ENCODE measurements around the gene LDHD. TPM values are rescaled to one million over a fixed set of nuclear protein-coding genes. Genes with fewer than 3 reads are reported as not detected.

LDHD gene
- total RNA-seq, 4 donors from 2014 or later, result 5.1 to 12.8 (median 8.6) TPM

GRCh38 chr16:75127713-75128415, 11.3 kb upstream of the LDHD start:
- Histone ChIP-seq H3K4me1 (no peaks in the 10 kb centered on the region), H3K27ac (no peak overlapping the region), H3K4me3 (no peak overlapping the region), H3K36me3 (no peaks in the 10 kb centered on the region), H3K9me3 (peaks cover 0 to 9% (median 0%) of the 10 kb centered on the region in 3 donors), H3K27me3 (no peaks in the 10 kb centered on the region)
- 61 to 69% methylated on average over 4 of the region's 4 CpGs for WGBS, 2 donors (ENCODE audit: low coverage in 1 of 2)
- TF ChIP-seq POLR2A (IDR thresholded peaks at IDR 0.05) (no peak), CTCF (IDR thresholded peaks at IDR 0.05) (no peak), POLR2AphosphoS5 (IDR thresholded peaks at IDR 0.05) (no peak), EP300 (IDR thresholded peaks at IDR 0.05) (no peak)
- no peak for ATAC-seq

- WGBS, 2 donors (ENCODE audit: low coverage in 1 of 2), result 95 to 100% methylated on average over 1 of the region's 1 CpG
- Histone ChIP-seq H3K27ac (no peak overlapping the region), H3K27me3 (no peaks in the 10 kb centered on the region), H3K4me3 (no peak overlapping the region), H3K9me3 (peaks cover 0 to 23% (median 0%) of the 10 kb centered on the region in 3 donors), H3K36me3 (no peaks in the 10 kb centered on the region), H3K4me1 (no peaks in the 10 kb centered on the region)
- no peak for TF ChIP-seq CTCF (IDR thresholded peaks at IDR 0.05)
- TF ChIP-seq POLR2AphosphoS5 (IDR thresholded peaks at IDR 0.05), result no peak
- no peak for TF ChIP-seq EP300 (IDR thresholded peaks at IDR 0.05)
- no peak for TF ChIP-seq POLR2A (IDR thresholded peaks at IDR 0.05)
- no peak for ATAC-seq
Observed at GRCh38 chr16:75122609-75123008, 6.0 kb upstream of the LDHD start.

GRCh38 chr16:75121949-75122568, 5.5 kb upstream of the LDHD start:
- TF ChIP-seq POLR2A (IDR thresholded peaks at IDR 0.05) (no peak), EP300 (IDR thresholded peaks at IDR 0.05) (no peak), POLR2AphosphoS5 (IDR thresholded peaks at IDR 0.05) (no peak)
- H3K36me3 ChIP-seq, result no peaks in the 10 kb centered on the region

GRCh38 chr16:75120253-75120652, 3.7 kb upstream of the LDHD start:
- no peak for TF ChIP-seq POLR2AphosphoS5 (IDR thresholded peaks at IDR 0.05)
- no peak for TF ChIP-seq POLR2A (IDR thresholded peaks at IDR 0.05)
- no peak for TF ChIP-seq EP300 (IDR thresholded peaks at IDR 0.05)
- TF ChIP-seq CTCF (IDR thresholded peaks at IDR 0.05), result no peak
- 76 to 78% methylated on average over 2 to 4 of the region's 4 CpGs for WGBS, 2 donors (ENCODE audit: low coverage in 1 of 2)
- no peak overlapping the region for H3K4me3 ChIP-seq
- H3K9me3 ChIP-seq, result peaks cover 0 to 18% (median 0%) of the 10 kb centered on the region in 3 donors
- H3K27ac ChIP-seq, result no peak overlapping the region
- no peaks in the 10 kb centered on the region for H3K27me3 ChIP-seq
- no peaks in the 10 kb centered on the region for H3K36me3 ChIP-seq
- no peak for ATAC-seq
- H3K4me1 ChIP-seq, result peaks cover 0 to 21% (median 7%) of the 10 kb centered on the region in 3 donors

More at GRCh38 chr16:75121949-75122568, 5.5 kb upstream of the LDHD start:
- H3K27me3 ChIP-seq, result no peaks in the 10 kb centered on the region
- ATAC-seq, result no peak
- H3K4me3 ChIP-seq, result no peak overlapping the region
- H3K9me3 ChIP-seq, result peaks cover 0 to 18% (median 0%) of the 10 kb centered on the region in 3 donors
- no peak overlapping the region for H3K27ac ChIP-seq
- 88 to 96% methylated on average over 3 of the region's 6 CpGs for WGBS, 2 donors (ENCODE audit: low coverage in 1 of 2)
- H3K4me1 ChIP-seq, result peaks cover 0 to 3% (median 0%) of the 10 kb centered on the region in 3 donors

GRCh38 chr16:75118943-75119539, 2.5 kb upstream of the LDHD start:
- no peak overlapping the region for H3K27ac ChIP-seq
- H3K27me3 ChIP-seq, result no peaks in the 10 kb centered on the region
- H3K4me1 ChIP-seq, result peaks cover 0 to 25% (median 7%) of the 10 kb centered on the region in 3 donors
- H3K9me3 ChIP-seq, result peaks cover 0 to 18% (median 0%) of the 10 kb centered on the region in 3 donors
- WGBS, 2 donors (ENCODE audit: low coverage in 1 of 2), result 83 to 87% methylated on average over 6 of the region's 6 CpGs
- no peak for TF ChIP-seq CTCF (IDR thresholded peaks at IDR 0.05)
- no peak for TF ChIP-seq POLR2A (IDR thresholded peaks at IDR 0.05)
- no peak for TF ChIP-seq POLR2AphosphoS5 (IDR thresholded peaks at IDR 0.05)
- no peak for TF ChIP-seq EP300 (IDR thresholded peaks at IDR 0.05)
- peaks cover 0 to 3% of the 10 kb centered on the region in 2 donors for H3K36me3 ChIP-seq
- ATAC-seq, result no peak
- H3K4me3 ChIP-seq, result no peak overlapping the region
